ENCODE results near the gene FIBIN.
A peak's percentile ranks its signal among the peaks of the same experiment; 100 is the strongest.
"Not testable (repeated sequence)": the region's sequence is repeated elsewhere in the genome, so short reads cannot be mapped to it uniquely, and the experiment has no call there.

The FIBIN gene

DNA sequence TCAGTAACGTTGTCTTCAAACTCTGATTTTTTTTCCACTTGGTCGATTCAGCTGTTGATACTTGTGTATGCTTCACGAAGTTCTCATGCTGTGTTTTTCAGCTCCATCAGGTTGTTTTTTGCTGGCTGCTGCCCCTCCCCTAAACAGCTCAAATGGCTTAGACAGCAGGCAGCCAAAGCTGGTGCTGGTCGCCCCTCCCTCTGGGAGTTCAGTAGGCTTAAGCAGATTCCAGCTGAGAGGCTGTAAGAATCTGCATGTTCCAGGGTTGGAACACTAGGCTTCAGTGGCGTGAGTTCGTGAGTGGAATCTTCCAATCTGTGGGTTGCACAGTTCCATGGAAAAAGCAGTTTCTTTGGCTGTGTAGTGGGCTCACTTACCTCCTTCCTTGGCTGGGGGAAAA is 10.3 kb upstream of the FIBIN start:
- DNase-seq: no peak

DNA sequence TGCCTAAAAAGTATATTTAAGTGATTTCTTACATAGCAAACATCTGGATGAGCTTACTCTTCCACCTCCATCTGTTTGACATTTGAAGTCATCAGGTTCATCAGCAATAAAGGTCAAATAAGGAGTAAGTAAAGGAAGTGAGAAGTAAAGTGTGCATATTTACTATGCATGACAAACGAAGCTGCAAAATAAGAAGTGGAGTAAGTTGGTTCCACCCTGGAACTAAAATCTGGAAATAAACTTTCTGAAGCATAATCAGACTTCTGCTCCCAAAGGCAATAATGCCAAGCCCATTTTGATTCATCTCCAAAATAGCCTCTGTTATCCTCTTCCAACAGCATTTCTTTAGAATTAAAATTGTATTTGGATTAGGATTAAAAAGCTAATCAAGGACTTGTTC is 8.4 kb upstream of the FIBIN start:
- no peak for DNase-seq

DNA sequence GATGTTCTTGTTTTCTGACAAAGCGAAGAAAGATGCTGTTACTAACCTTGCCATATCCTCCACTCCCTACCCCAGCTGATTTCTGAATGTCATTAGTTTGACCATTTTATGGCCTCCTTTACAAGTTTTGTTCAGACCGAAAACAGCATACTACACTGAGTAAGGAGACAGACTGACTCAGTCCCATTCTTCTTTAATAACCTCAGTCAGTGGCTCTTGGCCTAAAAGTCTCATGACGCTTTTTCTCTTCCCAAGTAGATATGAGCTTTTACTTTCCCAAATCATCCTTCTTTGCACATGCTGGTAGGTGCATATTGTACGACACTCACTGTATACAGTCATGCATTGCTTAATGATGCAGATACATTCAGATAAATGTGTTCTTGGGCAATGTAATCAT is 8.0 kb upstream of the FIBIN start:
- DNase-seq: no peak

DNA sequence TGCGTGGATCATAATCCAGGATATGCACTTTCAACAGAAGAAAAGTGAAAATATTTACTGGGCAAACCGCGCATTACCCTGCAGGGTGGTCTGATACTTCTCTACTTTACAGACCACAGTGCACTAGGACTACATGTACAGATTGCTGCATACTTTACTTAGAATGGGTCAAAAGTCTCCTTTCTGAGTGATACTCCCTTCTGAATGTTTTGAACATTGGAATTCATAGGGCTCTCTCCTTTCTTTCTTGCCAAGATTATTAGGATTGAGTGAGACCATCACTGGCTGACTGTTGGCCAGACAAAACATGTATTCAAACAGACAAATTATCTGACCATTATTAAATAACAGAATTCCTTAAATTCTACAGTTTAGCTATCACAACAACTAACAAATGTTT is 6.6 kb upstream of the FIBIN start:
- DNase-seq: no peak

DNA sequence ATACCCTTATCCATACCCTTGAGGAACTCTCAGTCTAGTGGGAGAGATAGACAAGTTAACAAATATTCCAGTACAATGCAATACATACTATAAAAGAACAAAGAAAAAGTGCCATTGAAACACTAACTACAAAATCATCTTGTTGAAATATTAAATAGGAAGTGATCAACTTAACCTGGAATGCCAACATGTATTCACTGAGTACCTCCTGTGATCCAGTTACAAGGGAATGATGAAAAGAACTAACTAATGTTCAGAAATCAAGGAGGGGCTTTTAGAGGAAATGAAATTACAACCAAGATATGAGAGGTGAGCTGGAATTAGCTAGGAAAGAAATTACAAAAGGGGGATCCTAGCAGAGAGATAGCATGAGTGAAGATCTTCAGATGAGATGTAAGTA is 6.2 kb upstream of the FIBIN start:
- no peak for DNase-seq

DNA sequence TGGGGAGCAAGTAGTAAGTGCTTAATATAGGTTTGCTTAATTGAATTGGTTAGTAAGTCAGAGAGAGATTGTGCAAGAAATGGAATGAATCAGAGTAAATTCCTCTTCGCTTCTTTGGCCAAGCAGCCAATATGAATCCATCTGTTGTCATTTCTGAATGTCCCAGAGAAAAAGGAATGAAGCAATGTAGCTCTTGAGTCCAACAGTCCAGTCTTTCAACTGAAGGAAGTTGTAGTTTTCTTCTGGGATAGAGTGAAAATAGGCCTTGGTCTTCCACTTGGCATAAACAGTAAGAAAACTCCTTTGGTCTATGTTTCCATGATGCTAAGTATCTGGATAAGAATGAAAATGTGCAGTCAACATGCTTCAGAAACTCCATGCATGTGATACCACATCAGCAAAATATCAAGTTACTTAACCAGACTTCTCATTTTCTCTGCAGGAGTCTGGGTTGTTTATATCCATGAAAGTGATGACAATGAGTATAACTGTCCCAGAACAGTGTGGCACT is 1.8 kb upstream of the FIBIN start:
- DNase-seq: no peak

DNA sequence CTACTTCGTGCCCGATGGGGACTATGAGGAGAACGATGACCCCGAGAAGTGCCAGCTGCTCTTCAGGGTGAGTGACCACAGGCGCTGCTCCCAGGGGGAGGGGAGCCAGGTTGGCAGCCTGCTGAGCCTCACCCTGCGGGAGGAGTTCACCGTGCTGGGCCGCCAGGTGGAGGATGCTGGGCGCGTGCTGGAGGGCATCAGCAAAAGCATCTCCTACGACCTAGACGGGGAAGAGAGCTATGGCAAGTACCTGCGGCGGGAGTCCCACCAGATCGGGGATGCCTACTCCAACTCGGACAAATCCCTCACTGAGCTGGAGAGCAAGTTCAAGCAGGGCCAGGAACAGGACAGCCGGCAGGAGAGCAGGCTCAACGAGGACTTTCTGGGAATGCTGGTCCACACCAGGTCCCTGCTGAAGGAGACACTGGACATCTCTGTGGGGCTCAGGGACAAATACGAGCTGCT is 751 bp downstream of the FIBIN start:
- no peak for DNase-seq

DNA sequence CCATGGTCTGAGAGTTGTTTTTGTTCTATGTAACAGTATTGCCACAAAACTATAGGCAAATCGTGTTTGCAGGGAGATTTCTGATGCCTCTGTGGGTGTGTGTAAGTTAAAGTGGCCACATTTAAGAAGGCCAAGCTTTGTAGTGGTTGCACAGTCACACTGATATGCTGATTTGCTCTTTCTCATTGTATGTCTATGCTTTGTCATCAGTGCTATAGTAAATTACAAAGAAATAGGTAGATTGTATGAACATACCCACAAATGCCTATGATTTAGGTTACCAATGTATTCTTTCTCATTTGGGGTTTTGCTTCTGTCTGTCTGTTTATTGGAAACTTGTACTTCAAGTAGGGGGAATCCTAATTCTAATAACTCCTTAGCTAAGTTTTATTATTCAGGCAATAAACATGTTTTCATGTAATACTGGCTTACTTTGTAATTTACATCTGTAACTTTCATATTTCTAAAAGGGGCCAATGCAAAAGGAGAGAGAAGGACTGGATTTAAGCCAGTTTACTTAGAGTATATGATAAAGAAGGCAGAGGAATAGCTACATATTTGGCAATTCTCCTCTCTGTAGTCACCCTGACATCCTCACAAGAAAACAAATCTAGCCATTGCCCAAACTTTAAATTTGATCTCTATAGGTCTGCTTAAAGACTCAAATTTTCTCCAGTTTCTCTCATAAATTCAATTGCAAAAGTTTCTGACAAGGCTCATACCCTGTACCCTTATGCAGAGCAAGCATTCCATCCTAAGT is 2.0 kb downstream of the FIBIN start:
- no peak for DNase-seq

DNA sequence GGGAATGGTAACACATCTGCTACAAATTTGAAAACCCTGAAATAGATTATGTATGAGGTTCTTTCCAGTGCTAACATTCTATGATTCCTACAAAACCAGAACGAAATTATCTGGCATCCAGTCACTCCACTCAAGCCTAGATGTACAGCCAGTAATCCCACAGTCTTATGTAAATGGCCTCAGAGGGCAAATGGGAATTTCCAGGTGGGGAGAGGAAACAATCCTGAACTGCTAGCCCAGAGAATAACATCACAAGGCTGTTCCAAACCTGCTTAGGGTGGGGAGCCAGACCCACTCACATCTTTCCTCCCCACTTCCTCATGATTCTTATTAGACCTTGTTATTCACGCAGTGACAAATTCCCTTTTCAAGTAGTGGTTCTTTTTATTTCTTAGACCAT is 3.5 kb downstream of the FIBIN start:
- DNase-seq: no peak

DNA sequence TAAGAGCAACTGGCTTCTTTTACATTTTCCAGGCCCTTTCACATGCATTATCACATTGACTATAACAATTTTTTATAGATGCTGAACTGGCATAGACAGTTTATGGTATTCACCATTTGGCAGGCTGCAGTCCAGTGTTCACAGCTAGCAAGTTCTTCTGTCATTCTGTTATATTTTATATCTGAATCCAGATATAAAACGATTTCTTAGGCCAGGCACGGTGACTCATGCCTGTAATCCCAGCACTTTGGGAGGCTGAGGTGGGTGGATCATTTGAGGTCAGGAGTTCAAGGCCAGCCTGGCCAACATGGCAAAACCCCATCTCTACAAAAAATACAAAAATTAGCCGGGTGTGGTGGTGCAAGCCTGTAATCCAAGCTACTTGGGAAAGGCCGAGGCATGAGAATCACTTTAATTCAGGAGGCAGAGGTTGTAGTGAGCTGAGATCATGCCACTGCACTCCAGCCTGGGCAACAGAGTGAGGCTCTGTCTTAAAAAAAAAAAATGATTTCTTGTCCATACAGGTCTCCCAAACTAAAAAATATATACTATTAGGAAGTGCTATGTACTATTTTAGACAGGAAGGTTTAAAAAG is 7.3 kb downstream of the FIBIN start:
- DNase-seq: not testable (repeated sequence)

DNA sequence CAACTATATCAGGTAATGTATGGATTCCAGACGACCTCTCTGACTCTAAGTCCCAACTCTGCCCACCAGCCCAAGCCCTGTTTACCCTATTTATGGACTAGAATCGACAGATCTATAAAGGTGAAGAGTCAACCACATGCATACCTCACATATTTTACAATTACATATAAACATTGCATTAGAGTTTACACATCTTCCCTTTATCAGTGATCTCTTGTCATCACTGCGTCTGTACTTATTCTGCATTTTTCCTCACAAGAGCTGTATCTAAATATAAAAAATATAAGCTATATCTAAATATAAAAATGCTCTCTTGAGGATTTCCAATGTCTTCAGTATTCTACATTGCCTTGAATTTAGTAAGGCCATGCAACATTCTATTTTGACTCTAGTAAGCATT is 8.5 kb downstream of the FIBIN start:
- DNase-seq: no peak

DNA sequence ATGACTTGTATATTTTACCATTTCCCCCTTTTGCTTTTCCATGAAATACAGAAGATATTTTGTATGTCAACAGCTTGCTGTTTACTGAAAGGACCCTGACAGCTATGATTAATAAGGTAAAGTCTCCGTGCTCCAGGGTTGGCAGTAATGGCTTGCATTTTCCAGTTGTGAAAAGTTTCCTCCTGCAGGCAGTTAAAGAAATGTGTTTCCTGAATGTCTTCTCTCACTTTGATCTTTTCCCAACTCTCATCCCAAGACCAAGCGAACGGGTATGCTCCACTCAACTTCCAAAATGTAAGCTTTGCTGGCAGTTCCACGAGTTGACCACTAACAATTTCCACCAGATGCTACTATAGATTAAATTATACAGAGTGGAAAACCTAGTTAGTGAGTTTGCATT is 8.9 kb downstream of the FIBIN start:
- DNase-seq: no peak

DNA sequence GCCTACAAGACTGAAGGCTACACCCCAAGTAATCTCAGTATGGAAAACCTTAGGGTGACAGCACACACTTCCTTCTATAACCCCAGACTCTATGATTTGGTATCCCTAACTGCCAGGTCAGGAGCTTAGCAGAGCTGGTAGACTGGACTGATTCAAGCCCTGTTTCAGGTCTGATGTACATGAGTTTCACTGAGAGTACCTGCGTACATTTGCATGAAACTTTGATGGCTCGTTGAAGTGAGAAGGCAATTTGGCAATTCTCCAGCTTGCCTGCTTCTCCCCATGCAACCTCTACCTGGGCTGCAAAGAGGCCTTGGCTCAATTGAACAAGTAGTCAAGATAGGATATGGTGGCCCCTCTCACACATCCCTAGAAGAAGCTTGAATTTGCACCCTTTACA is 10.2 kb downstream of the FIBIN start:
- no peak for DNase-seq

DNA sequence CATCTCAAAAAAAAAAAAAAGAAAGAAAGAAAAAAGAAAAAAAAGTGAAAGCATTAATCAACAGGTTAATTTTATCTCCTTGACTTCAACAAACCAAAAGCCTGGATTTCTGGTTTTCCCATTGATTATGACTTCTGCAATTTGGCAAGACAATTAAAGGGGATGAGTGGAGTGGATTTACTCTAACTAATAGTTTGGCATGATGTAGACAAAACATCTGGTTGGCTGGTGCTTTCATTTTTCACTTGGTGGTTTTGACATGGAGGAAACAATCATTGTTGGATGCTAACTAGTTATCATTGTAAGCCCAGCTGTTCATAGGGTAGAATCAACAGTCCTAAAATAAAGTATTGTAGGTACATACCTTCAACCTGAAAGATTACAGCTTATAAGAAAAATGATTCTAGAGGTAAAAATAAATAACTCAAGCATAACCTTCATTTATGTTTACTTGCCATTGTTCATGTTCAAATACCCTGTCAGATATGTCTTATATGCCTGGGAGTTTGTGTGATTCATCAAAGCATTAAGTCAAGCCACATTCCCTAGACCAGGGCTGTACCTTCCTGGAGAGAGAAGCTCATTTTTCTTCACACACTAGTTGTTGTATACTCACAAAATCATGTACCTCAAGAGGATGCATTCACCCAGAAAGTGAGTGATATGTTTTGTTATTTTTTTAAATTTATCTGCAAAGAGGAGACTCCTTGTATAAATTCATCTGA is 15.1 kb downstream of the FIBIN start:
- no peak for DNase-seq

DNA sequence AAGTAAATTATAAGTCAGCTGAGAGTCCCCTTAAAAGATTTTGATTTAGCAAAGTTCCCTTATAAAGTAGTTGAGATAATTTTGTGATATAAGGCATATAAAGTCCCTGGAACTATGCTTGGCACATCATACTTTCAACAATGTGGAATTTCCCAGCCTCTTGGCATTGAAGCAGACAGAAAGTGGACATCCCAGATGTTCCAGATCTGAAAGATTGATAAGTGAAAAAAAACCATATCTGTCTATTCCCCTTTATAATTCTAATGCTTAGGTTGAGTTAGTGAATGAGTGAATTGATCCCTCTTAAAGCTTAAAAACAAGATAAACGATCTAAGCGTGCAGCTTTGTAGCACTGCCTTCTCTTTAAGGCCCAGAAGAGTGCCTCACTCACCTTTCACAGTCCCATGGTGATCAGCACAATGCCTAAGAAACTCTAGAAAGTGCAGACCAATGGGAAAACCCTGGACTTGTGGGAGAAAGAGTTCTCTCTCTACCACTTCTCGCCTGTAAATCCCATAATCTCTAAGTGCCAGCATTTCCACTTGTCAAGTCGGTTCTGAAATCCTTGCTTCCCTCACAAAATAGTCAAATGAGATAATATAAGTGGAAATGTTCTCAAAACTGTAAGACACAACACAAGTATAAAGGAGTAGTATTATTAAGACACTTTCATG is 17.8 kb downstream of the FIBIN start:
- DNase-seq: no peak

DNA sequence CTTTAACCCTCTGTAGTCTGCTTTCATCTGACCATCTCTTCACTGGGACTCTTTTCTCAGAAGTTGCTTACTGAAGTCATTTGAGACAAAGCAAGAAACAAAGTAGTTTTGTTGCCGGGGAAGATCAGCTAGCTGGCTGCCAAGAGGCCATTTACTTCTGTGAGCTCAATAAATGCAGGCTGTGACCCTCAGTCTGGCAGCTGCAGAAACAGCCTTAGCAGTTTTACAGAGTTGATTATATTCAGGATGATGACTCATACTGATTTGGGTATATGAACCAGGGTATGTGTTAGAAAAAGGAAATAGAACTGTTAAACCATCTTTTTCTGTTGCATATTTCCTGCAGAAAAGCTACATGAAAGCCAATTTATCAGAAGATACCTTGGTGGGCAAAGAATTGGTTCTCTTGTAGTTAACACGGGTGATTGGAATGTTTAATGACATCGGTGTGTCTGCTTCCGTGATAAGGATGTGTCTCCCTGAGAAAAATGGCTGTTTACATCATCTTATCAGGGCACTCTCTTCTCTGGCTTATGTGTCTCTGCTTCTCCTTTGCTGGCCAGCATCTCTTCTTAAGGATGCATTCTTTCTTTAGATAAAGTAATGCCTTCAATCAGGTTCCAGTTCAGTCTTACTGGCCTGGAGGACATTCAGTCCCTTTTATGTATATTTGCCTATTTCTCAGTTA is 18.5 kb downstream of the FIBIN start:
- DNase-seq: peak; percentile 11

DNA sequence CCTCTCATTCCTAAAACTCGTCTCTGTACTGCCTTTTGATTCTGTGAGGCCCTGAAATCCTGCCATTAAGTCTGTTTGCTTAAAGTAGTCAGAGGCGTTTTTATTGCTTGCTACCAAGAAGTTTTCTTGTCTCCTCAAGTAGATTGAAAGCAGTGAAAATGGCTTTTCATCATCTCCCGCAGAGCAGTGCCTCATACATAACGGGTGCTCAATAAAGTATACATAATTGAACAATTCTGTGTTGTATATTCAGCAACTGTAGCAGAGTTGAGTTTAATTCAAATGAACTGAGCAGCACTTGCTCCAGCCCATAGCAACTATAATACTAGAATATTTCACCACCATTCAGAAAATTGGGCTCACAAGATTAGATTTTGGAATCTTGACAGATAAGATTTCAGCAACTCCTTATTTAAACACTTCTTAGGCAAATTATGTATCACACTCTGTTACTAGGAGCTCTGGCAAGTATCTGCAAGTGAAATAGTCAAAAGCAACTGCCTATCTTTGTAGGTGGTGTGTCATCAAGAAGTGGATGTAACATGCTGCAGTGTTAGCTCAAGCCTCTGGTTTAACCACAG is 20.0 kb downstream of the FIBIN start:
- DNase-seq: no peak

DNA sequence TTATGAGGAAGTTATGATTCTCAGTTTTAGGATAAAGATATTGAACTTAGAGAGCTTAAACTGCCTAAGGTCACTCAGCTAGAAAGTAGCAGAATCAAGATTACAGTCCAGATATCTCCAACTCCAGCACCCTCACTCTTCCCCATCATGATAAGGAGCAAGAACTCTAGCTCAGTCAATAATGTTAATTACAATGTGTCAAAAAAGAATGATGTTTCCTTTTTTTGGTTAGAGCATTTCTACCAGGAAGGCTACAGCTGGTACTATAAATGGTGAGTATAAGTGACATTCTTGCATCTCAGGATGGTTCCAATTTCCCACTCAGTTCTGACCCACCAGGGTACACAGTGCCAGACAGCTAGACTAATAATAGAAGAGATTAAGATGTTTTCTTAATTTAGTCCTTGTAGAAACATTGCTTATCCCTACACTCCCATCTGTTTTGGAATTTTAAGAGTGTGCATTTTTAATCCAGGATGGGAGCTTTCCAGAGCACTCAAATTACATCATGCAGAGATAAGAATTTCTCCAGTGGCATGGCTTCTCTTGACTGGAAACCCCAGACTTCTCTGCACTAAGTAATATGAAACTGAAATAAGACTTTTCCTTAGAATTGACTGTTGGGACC is 25.1 kb downstream of the FIBIN start:
- DNase-seq: no peak

DNA sequence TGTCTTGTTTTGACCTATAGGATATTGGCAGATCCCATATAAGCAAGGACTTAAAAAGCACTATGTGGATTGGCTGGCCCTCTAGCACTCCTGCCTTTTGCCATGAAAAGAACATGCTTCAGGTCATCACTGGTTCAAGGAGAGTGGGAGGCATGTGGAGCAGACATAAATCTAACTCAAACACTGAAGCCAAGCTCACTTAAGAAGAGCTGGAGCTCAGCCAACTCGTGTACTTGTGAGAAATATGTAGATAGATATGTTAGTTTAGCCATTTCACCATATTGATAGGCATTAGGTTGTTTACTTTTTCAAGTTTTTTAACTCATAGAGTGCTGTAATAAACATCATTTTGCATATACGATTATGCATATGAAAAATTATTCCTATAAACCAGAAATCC is 26.8 kb downstream of the FIBIN start:
- DNase-seq: peak; percentile 55

DNA sequence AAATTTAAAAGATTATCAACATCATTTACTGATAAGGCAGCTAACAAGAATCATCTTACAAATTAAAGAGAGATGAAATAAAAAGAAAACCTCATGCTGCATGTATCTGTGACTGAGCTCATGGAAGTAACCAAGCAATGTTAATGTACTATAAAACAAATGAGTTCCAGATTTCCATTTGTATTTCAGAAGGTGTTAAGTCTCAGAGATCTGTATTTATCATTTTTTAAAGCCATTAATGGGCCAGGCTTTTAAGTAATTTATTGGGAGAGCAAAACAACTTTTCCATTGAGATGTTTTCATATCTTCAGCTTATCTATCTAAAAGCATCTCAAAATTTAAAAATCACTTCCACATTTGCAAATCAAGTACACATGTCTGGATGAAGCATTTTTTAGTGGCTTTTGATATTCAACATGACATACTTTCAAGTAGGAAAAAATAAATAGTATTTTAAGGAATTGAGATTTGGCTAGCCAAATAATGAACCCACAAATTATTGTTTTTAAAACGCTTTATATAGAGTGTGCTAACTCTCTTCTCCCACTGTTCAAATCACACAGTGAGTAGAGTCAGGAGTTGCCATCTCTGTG is 28.8 kb downstream of the FIBIN start:
- no peak for DNase-seq

DNA sequence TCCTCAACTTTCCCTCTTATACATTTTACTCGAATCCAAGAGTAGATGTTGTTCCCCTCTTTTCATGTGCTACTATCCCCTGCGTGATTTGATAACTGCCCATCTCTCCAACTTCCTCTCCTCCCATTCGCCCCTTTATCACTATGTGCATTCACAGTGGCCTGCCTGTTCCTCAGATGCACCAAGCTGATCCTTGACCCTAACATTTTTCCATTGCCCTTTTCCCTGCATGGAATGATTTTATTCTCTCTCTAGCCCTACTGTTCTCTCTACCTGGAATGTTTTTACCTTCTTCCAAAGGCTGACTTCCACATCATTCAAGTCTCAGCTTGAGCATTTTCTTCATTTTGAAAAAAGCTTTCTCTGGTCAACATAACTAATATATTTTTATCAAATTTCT is 31.0 kb downstream of the FIBIN start:
- DNase-seq: no peak
